GM19467 (cell line): ENCODE results near the gene PROZ.

Experiments
- ATAC-seq: cut with Tn5 transposase; IDR thresholded peaks from one replicate; pipeline ENCODE4 v1.9.1; 2021; ENCODE audit warnings: mild to moderate bottlenecking, moderate library complexity; ENCODE audit not compliant: unreplicated experiment

PROZ gene

GRCh38 chr13:113196970-113197737, 38.7 kb downstream of the PROZ start:
- no peak for ATAC-seq

- no peak for ATAC-seq
Observed at GRCh38 chr13:113201815-113202214, 43.4 kb downstream of the PROZ start.

DNA sequence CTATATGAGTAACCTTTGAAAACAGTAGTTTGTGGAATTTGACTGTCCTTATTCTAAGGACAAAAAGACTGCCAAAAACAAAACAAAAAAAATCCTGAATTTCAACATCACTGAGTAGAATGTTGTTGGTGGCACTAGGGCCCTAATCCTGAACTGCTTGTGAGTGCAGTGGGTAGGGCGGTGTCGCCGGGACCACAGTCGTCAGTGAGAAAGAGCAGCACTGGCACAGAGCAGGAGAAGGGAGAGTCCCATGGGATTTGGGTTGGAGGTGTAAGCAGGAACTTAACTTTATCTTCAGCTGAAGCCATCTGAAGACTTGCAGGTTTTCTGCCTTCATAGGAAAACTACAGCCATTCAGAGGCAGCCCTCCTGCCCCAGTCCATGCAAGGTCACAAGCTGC, 44.5 kb downstream of the PROZ start:
- no peak for ATAC-seq

DNA sequence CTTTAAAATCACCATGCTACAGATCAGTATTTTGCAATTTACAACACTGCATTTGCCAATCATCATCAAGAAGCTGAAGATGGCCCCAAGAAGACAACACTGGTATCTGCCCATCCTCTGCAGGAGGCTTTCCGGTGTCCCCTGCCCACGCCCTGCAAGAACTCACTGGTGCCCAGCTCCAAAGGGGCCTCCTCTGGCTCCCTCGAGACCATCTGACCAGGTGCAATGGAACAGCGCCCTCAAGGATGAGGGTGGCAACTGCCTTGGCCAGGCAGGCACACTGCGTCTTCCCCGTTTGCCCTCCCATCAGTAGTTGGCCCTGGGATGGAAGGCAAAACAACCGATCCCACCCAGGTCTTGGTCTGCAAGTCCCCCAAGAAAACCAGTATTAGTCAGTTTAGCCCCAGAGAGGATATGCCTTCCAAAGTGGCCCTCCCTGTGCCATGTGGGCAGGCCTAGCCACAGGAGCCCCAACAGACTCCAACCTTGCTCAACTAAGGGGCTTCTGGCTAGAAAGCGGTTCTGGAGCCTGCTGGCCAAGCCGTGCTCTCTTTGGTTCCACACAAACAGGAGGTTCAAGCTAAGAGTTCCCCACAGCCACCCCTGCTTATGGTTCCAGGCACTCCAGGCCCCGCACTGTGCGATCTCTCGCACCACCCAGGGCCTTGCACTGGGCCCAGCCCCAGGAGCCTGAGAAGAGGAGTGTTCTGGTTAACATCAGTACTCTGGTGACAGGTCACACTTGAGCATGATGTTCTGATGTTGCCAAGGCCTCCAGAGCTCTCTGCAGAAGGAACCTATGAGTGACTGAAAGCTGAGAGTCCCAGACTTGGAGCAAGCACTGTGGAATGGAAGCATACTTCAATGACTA, 45.3 kb downstream of the PROZ start:
- no peak for ATAC-seq

GRCh38 chr13:113204378-113204734, 45.9 kb downstream of the PROZ start:
- no peak for ATAC-seq

DNA sequence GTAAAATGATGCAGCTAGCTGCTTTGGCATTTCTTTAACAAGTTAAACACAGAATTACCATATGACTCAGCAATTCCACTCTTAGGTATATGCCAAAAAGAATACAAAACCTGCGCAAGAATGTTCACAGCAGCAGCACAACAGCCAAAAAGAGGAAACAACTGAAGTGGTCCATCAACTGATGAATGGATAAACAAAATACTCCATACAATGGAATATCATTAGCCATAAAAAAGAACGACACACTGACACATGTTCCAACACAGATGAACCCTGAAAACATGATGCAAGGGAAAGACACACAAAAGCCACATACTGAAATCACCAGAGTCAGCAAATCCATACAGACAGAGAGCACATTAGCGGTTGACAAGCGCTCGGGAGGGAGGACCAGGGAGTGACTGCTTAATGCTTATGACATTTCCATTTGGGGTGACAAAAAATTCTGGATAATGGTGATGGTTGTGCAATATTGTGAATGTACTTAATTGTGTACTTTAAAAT, 47.0 kb downstream of the PROZ start:
- no peak for ATAC-seq

- no peak for ATAC-seq
Observed at GRCh38 chr13:113207460-113207859, 49.0 kb downstream of the PROZ start.

DNA sequence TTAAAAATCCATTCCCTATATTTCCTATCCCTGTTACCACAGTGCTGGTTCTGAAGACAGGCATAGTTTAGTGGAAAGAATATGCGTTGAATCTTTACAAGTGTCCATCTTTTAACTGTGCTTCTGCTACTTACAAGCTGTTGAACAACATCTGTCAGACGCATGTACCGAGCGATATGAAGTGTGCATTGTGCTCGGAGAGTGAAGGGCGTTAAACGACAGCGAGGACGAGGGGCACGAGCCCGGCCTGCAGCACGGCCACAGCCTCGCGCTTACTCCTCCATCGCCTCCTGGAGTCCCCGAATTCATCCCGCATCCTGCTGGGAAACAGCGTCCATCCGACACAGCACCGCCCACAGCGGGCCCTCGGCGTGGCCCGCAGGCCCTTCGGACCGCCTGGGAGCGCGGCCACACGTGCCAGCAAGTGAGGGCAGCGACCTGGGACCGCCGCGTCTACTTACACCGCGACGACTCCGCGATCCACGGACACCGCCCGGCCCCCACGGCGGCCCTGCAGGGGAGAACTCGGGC, 49.5 kb downstream of the PROZ start:
- ATAC-seq, result peak; percentile 17

- ATAC-seq, result peak; percentile 71
Observed at GRCh38 chr13:113208421-113209335, 50.2 kb downstream of the PROZ start, which contains the start of gene PCID2. TSS of gene PCID2 (minus strand) at chr13:113208669. CDS start at chr13:113208634, 35 bp downstream.

- peak; percentile 25 for ATAC-seq
Observed at GRCh38 chr13:113209336-113209758, 50.9 kb downstream of the PROZ start, which contains the start of gene CUL4A. TSS of gene CUL4A (plus strand) at chr13:113209613. CDS start at chr13:113209628, 15 bp downstream.

GRCh38 chr13:113209759-113210421, 51.4 kb downstream of the PROZ start:
- ATAC-seq, result peak; percentile 34

- ATAC-seq, result no peak
Observed at GRCh38 chr13:113210833-113211232, 52.4 kb downstream of the PROZ start.

DNA sequence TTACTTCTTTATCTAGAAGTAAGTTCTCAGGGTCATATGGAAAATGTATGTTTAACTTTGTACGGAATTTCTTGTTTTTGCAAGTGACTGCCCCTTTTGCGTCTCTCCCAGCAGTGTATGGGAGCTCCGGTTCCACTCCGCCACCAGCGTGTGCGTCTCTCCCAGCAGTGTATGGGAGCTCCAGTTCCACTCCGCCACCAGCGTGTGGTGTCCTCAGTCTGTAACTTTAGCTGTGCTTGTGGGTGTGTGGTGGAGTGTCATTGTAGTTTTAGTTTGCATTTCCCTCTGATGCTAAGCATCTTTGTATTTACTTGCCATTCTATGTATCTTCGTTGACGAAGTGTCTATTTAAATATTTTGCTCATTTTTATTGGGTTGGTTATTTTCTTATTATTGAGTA, 53.3 kb downstream of the PROZ start:
- no peak for ATAC-seq

DNA sequence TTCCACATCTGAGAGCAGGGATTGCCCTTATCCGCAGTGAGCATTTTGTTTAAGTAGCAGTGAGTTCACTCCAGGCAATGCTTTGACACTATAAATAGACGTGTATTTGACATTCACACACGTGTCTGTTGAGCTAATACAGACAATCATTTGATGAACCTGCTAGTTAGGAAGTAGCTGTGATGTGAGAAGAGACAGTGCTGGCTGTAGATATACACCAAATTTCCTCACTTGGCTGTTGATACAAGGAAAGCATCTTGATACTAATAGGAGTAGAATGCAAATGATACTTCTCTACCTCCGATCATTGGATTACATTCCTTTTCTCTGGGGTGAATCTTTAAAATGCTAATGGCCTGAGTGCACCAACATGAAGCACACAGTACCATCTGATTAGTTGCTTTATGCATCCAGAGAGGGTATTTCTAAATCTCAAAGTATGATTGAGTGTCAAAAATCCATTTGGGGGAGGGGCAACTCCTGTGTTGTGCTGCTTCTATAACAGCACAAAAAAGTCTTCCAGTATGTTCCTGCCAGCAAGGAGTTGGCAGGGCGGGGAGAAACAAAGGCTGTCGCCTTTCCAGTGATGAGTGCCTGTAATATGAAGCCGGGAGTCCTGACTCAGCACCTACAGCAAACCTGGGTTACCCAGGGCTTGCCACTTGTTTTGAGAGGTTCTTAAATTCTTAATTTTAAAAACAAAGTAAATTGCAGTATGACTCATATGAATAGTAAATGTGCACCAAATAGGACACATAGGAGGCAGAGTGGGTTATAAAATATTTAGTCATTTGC, 58.0 kb downstream of the PROZ start:
- ATAC-seq, result no peak

DNA sequence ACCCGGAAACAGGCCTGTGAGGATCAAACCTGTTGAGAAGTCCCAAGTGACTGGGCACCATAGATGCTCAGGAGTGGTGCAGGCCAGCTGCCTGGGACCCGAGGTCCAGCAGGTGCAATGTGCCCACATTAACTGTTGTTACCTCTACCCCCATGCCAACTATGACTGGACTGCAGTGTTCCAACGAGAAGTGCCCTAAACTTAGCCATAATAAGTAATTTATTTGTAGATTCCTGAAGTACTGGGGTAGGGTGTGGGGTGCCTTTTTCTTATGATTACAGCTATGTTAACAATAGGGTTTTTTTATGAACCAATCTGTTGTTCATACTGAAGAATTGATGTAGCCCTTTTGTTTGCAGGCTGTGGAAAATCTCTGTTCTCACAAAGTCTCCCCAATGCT, 60.1 kb downstream of the PROZ start:
- no peak for ATAC-seq

DNA sequence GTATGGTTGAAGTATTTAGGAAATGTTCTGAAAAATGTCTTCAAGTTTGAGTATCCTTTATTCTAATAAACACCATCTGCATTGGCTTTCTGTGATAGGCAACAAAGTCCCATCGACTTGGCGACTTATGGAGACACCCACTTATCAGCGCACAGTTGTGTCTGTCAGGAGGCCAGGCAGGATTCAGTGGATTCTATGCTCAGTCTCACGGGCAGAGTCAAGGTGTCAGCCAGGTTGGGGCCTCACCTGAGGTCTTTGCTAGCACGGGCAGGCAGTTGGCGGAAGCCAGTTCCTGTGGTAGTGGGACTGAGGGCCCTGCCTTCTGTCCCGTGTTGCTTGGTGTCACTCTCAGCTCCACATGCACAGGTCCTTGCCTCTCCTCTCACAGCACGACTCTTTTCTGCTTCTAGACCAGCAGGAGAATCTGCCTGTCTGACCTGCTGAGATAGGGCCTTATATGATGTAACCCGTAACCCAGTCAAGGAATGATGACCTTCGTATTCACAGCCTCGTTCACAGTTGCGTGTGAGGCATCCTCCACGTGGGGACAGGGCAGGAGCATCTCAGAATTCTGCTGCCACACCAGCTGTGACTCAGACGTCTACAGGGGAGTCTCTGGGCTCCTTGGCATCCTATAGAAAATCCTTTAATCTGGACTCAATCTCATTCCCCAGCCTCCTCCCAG, 61.0 kb downstream of the PROZ start:
- no peak for ATAC-seq

DNA sequence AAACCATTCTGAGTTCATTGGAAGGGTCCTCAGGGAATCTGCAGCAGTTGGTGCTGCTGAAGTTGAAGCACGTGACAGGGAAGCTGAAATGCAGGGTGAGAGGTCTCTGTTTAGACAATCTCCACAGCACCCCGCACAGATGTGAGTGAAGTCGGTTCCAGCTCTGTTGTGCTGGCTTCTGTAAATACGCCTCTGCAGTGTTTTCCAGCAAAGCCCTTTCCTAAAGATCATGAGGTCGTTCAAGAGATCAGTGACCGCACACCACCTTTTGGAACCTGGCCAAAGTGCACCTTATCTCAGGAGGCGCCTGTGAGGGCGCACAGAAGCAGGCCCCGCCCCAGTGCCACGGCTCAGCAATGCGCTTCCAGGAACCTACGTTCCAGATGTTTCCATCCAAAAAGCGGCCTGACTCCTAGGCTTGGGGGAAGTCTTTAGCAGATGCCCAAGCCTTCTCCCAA, 61.7 kb downstream of the PROZ start:
- ATAC-seq, result no peak

GRCh38 chr13:113220877-113221276, 62.4 kb downstream of the PROZ start:
- ATAC-seq, result no peak
